ENCODE results near the gene MAGI2. TPM values are rescaled to one million over a fixed set of nuclear protein-coding genes. Genes with fewer than 3 reads are reported as not detected.

Gene MAGI2
- total and polyA plus RNA-seq, 2 donors (not counting 3 experiments of a cell fraction or from before 2014, with no cell fraction given) = 0.28 to 6.0 TPM

DNA sequence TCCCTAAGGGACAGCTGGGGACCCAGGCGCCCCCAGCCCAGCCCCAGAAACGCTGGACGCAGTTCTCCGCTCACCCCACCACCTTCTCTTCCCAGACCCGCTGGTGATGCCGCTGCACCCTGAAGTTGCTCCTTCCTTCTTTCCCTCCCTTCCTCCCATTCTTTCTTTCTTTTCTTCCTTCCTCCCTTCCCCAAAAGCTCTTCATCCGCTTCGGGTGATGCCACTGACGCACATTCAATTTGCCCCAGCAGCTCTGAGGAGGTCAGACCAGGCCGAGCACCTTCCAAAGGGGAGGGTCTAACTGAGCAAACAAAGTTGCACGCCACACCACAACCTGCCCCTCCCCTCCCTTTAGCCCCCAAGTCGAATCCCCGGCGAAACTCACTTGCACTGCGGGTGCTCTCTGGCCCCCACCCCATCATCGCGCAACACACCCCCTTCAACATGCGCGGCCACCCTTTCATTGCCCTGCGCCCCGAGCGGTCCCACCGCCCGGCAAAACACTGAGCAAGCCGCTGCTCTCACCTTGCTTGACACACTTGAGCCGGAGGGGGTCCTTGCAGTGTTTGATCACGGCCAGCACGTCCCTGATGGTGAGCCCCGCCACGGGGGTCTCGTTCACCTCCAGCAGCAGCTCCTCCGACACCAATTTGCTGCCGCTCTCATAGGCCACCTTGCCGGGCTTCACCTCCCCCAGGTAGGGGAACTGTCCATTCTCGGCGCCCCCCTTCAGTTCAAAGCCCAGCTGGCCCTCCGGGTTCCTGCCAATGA lies 787 bp downstream of the MAGI2 start:
- H3K4me2 ChIP-seq (ENCODE audit: insufficient read depth, low read length) = peak overlapping the region; percentile 89
- peak overlapping the region; percentile 94 for H2AFZ ChIP-seq (ENCODE audit: low read depth, low read length)
- TSS peak; percentile 15 for BruUV-seq (replicated peaks)
- FAIRE-seq = no peak
- dilution Hi-C loops (cut with MboI; ENCODE audit: extremely low pct_ligation_motif_present, low sequenced_read_pairs) = no loop called here
- peaks cover 12% of the 10 kb centered on the region for H3K79me2 ChIP-seq (ENCODE audit: control insufficient read depth, insufficient read depth, low read length)
- ChIA-PET CTCF (interaction anchor here (0.7 to 3.7 kb wide), 6 partner anchors 10 to 939 kb away, joined by 3 to 33 read pairs (median 4); no protein-coding TSS in a partner anchor), POLR2A (interaction anchor here (0.6 to 0.7 kb wide), 4 partner anchors 19 to 1976 kb away, joined by 3 to 5 read pairs (median 4); no protein-coding TSS in a partner anchor)
- H3K4me3 ChIP-seq (replicated peaks in 1 of 3; ENCODE audit: insufficient read depth in 1 of 3, low read depth in 1 of 3, low read length in 3 of 3) = peak overlapping the region; percentile 78 to 84 (median 82)
- peak overlapping the region; percentile 92 for H3K9ac ChIP-seq (replicated peaks; ENCODE audit: extremely low read depth, insufficient read depth, low read length)
- DNase-seq (ENCODE audit: low read depth, low spot score) = peak; percentile 52
- TF ChIP-seq JUN (IDR thresholded peaks at IDR 0.05; ENCODE audit: borderline replicate concordance, insufficient read depth, insufficient read length, low read depth) = no peak
- TF ChIP-seq GATA2 (IDR thresholded peaks at IDR 0.05; ENCODE audit: insufficient read depth, insufficient read length, low read depth, low read length) = no peak
- TF ChIP-seq FOS (IDR thresholded peaks at IDR 0.05; ENCODE audit: borderline replicate concordance, insufficient read depth, low read length) = no peak
- TF ChIP-seq MYC (IDR thresholded peaks at IDR 0.05; ENCODE audit: low read depth, low read length) = no peak
- no peak for TF ChIP-seq EZH2 (IDR thresholded peaks at IDR 0.05; ENCODE audit: borderline replicate concordance, low read depth, low read length, severe bottlenecking)
- TF ChIP-seq POLR2A (IDR thresholded peaks at IDR 0.05; ENCODE audit: low read depth, low read length) = no peak
- TF ChIP-seq CTCF (IDR thresholded peaks at IDR 0.05; ENCODE audit: extremely low read depth in 1 of 2, insufficient read depth in 1 of 2, low read depth in 1 of 2, low read length in 2 of 2) = no peak
- TF ChIP-seq POLR2AphosphoS5 (IDR thresholded peaks at IDR 0.05; ENCODE audit: insufficient read depth, low read depth, low read length) = no peak
- peaks cover 19% of the 10 kb centered on the region for H3K4me1 ChIP-seq (ENCODE audit: control insufficient read depth, extremely low read depth, insufficient read depth, low read length)
- peak overlapping the region; percentile 78 for H3K27ac ChIP-seq (ENCODE audit: insufficient read depth, low read depth, low read length)
- no peaks in the 10 kb centered on the region for H3K9me3 ChIP-seq (replicated peaks; ENCODE audit: control insufficient read depth, insufficient read depth, low read length)
- intact Hi-C loops (cut with micrococcal nuclease) = loop anchor here (1.0 to 5.0 kb wide), 2 partner anchors 169 to 565 kb away; no protein-coding TSS in a partner anchor
- peaks cover 0 to 5% of the 10 kb centered on the region in 2 experiments for H3K36me3 ChIP-seq (ENCODE audit: control insufficient read depth in 2 of 2, extremely low read depth in 1 of 2, insufficient read depth in 2 of 2, low read length in 2 of 2)
- H3K27me3 ChIP-seq (ENCODE audit: control insufficient read depth in 2 of 2, insufficient read depth in 2 of 2, low read length in 2 of 2) = no peaks in the 10 kb centered on the region
- H3K9me1 ChIP-seq (replicated peaks; ENCODE audit: control insufficient read depth, extremely low read depth, insufficient read depth, low read length) = no peaks in the 10 kb centered on the region
- no peaks in the 10 kb centered on the region for H4K20me1 ChIP-seq (replicated peaks; ENCODE audit: control insufficient read depth, extremely low read depth, insufficient read depth, low read length)
